HG03457 (cell line): Measurements from ENCODE around the gene RAB11FIP4.

Source experiments
- ATAC-seq: cut with Tn5 transposase; IDR thresholded peaks from one replicate; pipeline ENCODE4 v1.9.1; 2021; ENCODE audit warnings: moderate number of reproducible peaks; ENCODE audit not compliant: unreplicated experiment

The RAB11FIP4 gene

DNA sequence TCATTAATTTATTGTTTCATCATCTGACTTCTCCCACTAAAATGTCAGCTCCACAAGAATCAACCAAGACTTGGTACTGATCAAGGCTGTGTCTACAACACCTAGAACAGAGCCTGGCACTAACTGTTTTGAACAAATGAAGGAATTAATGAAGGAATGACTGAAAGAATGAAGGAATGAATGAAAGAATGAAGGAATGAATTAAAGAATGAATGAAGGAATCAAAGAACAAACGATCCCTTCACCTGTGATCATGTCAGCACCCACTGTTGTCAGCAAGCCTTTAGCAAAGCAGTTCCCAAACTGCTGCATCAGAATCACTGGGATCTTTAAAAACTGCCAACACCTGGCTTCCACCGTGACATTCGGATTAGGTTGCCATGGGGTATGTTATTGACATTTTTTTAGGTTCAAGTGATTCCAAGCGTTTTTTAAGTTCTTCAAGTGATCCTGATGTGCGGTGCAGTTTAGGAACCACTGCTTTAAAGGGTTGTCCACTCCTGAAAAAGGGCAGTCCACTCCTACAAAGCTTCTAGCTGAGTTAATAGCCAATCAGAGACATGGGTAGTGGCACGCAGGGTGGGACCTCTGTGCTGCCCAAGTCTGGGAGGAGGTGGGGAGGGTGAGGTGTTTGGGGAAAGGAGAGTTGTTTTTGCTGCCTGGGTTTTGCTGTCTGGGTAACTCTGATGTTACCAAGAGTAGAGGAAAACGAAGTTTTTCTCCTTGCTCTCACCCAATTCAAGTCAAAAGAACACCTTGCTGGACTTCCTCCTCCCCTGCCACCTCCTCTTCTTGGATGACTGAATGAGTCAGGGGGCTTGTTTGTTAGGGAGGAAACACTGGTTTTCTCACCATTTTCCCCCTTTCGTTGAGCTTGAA lies 89.7 kb downstream of the RAB11FIP4 start:
- no peak for ATAC-seq

DNA sequence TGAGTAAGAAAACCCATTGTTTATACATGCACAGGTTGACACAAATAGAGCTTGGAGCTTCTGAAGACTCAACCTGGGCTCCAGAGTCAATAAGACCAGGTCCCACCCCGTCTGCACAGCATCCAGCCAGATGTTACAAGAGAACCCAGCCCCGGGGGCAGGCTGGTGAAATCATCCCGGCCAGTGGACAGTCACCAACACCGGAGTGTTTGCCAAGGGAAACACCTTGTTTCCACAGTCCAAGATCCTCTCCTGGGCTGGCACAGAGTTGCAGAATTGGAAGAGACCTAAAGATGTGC lies 90.3 kb downstream of the RAB11FIP4 start:
- ATAC-seq, result no peak

DNA sequence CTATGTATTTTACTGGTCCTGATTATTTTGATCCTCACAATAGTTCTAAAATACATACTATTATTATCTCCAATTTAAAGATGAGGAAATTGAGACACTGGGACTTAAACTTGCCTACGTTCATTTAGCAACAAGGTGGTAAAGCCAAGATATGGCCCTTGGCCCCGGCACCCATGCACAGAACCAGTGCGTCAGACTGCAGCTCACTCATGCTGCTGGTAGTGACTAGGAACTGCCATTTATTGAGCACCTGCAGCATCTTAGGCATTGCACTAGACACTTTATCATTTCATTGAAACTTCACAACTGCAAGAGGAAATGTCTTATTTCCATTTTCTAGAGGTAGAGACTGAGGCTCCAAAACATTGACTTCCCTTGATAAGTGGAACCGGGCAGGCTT lies 93.3 kb downstream of the RAB11FIP4 start:
- ATAC-seq, result no peak

DNA sequence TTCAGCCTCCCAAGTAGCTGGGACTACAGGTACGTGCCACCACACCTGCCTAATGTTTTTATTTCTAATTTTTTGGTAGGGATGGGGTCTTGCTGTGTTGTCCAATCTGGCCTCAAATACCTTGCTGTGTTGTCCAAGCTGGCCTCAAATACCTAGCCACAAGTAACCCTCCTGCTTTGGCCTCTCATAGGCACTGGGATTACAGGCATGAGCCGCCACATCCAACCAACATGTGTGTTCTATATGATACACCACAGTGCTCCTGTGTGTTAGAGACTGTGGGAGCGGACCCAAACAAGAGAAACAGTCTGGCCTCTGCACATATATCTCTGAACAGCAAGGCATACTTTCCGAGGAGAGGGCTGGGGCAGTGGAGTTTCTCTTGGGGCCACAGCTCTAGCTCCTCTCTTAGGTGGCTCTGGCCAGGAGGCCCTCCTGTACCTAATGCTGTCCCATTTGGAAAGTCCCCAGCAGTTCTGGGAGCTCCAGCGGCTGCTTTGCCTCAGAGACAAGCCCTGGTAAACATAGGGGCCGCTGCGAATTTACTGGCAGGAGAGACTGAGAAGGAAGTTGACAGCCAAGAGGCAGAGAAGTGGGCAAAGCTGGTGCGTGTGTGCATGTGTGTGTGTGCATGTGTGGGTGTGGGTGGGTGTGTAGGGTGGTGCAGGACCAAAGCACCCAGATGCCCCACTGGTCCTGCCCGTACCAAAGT lies 95.0 kb downstream of the RAB11FIP4 start:
- no peak for ATAC-seq

DNA sequence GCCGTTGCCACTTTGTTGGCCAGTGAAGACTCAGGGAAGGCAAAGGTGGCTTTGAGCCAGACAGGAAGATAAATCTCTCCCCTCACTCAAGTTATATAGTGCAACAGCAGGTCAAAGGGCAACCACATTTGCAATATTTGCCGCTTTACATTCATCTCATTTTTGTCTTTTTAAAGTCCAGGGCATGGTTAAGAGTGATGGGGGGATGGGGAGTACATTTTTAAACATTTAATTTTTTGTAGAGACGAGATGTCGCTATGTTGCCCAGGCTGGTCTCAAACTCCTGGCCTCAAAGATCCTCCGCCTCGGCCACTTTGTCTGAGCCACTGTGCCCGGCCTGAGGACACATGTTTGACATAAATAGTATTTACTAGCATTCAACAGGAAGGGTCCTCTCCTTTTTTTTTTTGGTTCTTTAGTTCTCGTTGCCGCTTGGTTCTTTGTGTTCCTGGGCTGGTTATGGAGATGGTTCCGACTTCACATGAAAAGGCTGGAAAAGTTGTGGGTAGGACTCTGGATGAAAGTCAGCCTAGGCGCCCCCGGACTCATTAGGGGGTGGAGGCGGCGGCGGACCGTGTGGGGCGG lies 95.7 kb downstream of the RAB11FIP4 start:
- ATAC-seq, result no peak

DNA sequence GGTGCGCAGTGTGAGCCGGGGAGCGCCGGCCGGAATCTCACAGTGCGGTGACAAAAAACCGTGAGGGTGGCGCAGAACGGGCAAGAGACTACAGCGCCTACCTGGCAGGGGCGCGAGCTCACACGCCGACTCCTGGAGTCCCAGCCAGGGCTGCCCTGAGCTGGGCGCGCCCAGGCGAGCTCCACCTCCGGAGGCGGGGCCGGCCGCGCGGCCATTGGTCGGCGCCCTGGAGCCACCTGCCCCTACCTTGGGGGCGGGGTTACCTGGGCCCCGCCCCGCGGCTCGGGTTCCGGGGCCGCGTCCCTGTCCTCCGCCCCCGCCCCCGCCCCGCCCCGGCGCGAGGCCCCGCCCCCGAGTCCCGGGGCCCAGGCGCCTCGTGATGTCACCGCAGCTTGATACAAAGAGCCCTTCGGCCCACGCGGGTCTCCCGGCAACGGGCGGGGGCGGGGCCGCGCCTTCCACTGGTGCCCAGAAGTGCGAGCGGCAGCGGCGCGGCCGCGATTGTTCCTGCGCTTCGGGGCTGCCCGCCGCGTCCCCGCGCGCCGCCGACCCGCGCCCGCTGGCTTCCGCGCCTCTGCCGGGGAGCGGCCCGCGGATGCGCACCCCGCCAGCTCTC lies 96.3 kb downstream of the RAB11FIP4 start:
- peak; percentile 45 for ATAC-seq

DNA sequence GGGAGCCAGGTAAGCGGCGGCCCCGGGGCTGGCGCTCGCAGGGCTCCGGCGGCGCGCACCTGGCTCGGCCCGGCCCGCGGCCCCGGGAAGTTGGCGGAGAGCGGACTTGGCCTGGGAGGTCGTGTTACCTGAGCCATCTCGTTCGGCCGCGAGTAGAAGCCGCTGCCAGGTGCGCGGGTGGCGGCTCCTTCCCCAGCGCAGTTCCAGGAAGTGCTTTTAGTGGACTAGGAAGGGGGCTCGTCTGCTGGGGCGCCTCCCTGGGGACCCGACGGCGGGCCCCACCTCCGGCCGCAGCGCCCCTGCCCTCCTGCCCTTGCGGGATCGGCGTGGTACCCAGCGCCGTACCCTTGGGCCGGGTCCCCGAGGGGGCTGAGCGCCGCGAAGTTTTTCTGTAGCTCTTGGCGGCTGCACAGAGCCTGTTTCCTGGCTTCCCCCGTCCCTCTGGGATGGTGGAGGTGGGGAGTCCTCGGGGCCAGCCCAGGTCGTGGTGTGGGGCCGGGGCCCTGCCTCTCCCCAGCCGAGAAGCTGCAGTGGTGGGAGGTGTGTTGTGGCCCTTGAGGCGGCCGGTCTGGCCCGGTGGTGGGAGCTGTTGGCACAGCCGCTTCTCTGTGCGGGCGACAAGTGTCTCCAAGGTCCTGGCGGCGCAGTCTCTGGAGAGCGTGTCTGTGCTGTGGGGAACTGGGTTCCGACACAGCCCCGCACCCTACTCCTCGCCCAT lies 96.9 kb downstream of the RAB11FIP4 start:
- ATAC-seq, result peak; percentile 18

DNA sequence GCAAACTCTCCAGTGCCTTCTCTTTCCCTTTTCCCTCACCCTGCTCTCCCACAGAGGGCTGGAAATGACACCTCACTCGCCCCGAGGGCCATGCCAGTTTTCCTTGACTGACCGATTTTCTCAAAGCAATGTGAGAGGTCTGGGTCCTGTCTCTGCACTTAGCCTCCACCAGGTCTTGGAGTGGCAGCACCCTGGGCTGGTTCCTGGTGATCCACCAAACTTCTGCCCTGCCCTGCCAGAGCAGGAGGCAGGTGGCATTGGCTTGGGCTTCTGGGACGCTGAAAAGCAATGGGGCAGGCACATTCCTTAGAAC lies 97.5 kb downstream of the RAB11FIP4 start:
- ATAC-seq, result no peak

DNA sequence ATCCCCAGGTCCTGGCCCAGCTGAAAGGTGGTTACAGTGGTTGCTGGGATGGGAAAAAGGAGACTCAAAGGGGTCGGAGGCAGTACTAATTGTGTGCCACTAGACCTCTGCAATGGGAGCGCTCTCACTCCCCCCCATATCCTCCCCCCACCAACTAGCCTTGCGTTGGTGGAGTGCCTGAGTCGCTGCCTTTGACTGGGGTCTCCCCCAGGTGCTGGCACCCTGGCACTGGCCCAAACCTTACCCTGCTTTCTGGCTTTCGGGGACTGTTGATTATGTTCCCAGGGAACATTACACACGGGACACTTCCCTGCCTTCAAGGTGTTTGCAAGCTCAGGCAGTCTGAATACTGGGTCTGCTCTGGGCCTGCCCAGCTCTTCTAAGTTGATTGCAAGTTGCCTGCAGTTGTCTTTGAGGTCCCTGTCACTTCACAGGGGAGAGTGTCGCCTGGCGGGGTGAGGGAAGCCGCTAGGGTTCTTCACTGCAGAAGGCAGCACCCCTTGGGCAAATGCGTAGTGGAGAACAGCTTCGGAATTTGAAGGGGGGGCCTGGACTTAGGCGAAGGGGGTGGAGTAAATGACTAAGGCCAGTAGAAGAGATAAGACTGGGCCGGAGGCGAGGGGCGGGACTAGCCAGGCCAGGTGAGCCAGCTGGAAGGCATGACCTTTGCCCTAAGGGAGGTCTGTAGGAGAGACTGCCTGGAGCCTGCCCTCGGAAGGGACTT lies 98.0 kb downstream of the RAB11FIP4 start:
- ATAC-seq, result no peak

DNA sequence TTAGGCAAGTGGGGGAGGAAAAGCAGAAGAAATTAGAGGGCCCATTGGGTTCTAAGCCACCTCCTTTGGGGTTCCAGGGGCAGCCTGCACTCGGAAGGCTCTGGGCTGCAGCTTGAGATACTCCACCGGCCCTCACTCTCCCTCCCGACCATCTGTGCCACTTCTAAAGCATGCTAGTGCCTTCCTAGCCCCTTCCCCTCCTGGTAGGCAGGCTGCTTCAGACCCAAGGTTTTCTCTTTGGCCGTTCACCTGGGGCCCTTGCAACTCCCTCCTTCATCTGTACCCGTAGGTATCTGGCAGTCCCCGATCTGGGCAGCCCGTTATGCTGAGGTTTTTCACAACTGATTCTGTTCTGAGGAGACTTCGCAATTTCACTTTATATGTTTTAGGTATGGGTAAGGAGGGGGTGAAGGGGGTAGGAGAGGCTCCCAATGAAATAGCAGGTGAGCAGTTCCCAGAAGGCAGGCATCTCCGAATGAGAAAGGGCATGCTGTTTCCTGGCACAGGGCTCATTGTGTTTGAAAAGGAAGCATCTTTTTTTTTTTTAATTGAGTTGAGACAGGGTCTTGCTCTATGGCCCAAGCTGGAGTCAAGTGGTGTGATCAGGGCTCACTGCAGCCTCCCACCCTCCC lies 98.7 kb downstream of the RAB11FIP4 start:
- no peak for ATAC-seq

DNA sequence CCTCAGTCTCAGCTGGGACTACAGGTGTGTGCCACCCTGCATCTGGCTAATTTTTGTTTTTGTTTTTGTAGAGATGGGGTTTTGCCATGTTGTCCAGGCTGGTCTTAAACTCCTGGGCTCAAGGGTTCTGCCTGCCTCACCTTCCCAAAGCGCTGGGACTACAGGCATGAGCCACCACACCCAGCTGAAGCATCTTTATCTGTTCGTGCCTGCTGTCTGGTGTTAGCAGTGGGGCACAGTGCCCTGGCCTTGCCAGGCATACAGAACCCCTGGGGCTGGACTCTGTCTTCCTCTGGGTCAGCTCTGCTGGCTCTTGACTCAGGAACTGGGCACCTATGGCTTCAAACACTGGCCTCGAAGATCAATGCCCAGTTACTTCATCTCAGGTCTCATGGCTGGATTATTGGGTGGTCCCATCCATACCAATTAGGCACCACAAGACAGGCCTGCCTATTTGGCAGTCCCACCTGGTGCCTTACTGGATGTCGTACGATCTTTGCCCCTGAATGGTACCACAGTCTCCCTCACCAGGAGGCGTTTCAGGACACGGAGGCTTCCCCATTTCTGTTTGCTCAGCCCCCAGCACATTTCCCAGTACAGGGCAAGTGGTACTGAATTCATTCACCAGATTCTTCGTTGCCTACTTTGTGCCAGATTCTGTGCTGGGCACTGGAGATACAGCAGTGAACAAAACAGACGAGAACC lies 99.3 kb downstream of the RAB11FIP4 start:
- ATAC-seq, result no peak

DNA sequence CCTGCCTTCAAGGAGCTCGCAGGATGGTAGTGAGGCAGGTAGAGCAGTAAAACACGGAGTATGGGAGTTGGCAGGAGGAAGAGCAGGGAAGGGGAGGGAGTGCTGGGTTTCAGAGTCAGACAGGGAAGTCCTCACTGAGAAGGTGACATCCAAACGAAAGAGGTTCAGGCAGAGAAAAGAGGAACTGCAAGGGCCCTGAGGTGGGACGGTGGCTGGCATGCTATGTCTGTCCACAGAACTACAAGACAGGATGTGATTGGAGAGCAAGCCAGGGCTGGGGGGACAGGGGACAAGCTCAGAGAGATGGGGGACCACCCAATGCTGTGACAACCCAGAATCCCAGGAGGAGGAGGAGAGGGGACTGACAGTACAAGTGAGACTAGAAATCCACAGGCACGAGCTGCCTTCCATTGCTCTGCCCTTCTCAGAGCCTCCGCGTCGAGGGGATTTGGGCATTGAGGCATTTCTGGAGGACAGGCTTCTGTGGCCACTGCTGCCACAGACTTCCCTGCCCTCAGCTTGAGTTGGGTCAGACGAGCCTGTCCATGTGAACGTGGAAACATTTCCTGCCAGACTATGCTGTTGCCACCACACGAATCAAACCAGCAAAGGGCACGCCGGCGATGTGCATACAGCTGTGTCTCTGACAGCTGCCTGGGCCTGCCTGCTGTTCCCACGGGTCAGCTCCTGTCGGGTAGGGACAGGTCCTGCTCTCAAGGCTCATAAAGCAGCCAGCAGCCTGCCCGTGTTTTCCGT lies 100.1 kb downstream of the RAB11FIP4 start:
- ATAC-seq, result no peak

DNA sequence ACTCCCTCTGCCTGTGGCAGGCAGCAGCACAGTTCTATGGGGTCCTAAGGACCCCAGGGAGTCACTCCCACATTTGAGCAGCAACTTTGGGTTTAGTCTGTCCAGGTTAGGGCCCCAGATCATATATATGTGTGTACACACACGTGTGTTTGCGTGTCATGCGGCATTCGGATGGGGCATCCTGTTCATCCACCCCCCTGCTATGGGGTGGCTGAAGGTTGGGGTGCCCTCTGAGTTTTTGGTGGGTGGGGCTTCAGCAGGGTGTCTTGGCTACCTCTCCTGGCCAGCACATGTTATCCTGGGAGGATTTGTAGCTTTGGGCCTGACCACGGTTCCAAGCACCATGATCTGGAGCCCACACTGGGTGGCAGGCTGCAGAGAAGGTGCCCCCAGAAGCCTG lies 100.7 kb downstream of the RAB11FIP4 start:
- no peak for ATAC-seq

DNA sequence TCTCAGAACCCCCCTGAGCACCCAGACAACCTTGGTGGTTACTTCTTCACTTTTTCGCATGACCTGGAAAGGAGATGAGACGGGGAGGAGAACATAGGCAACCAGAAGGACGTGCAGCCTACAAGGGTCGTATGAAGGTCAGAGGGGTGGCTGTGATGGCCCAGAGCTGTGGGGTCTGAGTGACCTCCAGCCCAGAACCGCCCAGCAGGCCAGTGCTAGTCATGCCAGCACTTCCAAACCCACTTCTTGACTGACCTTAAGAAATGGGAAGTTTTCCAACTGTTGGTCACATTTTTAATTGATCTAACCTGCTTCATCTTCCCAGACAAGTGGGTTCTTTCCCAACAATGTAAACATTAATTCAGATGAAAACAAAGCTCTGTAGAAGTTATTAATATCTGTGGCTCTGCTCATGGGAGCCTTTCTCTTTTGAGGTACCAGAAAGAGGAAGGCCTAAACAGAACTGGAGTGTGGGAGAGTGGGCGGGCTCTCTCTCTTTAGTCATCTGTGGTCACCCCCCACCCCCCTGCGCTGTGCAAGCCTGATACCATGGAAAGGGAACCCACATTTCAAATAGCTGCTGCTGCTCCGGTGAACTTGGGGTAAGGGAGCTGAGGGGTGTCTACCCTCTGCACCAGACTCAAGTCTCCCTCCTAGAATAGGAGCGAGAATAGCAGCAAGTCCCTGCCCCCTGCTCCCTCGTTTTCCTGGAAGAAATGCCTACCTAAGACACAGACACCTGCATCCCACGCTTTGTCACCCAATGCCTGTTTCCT lies 101.6 kb downstream of the RAB11FIP4 start:
- ATAC-seq, result no peak

DNA sequence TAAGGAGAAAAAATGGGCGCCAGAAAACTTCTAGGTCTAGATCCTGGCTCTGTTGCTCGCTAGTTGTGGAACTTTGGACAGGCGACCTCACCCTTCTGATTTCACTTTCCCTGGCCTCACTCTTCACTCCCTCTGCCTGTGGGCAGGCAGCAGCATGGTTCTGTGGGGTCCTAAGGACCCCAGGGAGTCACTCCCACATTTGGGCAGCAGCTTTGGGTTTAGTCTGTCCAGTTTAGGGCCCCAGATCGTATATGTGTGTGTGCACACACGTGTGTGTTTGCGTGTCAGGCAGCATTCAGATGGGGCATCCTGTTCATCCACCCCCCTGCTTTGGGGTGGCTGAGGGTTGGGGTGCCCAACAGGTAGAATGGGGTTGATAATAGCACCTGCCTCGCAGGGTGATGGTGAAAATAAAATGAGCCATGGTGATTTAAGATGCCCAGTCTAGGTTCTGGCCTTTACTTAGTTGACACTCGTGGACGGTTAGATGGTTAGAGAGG lies 102.2 kb downstream of the RAB11FIP4 start:
- ATAC-seq, result no peak

DNA sequence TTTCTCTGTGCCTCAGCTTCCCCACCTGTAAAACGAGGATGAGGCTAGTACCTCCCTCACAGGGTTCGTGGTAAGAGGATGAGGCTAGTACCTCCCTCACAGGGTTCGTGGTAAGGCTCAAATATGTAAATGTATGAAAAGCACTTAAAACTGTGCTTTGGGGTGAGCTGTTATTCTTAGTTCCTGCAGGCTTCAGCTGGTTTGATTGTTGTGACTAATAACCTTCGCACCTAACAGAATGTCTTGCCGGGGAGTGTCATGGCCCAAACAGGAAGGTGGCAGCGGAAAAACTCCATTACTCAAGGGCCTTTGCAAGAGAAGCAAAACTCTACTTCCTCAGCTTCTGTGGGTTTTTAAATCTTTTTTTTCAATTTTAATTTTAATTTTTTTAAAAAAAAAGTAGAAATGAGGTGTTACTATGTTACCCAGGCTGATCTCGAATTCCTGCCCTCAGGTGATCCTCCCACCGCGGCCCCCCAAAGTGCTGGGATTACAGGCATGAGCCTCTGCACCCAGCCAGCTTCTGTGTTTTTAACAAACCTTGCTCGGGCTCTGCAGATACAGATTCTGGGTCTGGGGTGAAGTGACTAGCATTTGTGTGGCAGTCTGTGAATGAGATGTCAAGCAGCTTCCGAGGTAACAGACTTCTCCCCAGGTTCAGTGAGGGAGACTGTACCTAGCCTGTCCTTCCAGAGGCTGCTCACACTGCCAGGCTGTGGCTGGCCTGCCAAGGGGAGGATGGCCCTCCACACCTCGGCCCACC lies 103.0 kb downstream of the RAB11FIP4 start:
- ATAC-seq, result no peak
